Activated naive CD4-positive, alpha-beta T cell treated with anti-CD3 and anti-CD28 coated beads, Interleukin-2, amount 10 ng/mL, durations not matched to agents 7 days and 5 days (primary cell): ENCODE results near the gene RIN3.

Source experiments
- CTCF ChIA-PET: fragments of 350-600 bp; sonication (Branson Sonifier 250); formaldehyde crosslinking; loops from one replicate; lab custom pipeline; 2021; ENCODE audit warnings: antibody characterized with exemption; lab: Charles Lee
- DNase-seq: peaks from one replicate; pipeline ENCODE4 v3.0.0-alpha.2; 2020
- H3K27ac Mint-ChIP-seq: one replicate; pipeline ENCODE4 v1.8.0; 2021; ENCODE audit warnings: mild to moderate bottlenecking, moderate library complexity, mixed read lengths
- H3K27me3 Mint-ChIP-seq: one replicate; pipeline ENCODE4 v1.8.0; 2021; ENCODE audit warnings: mild to moderate bottlenecking, mixed read lengths
- H3K36me3 Mint-ChIP-seq: one replicate; pipeline ENCODE4 v1.8.0; 2021; ENCODE audit warnings: mixed read lengths
- H3K4me1 Mint-ChIP-seq: one replicate; pipeline ENCODE4 v1.8.0; 2021; ENCODE audit warnings: mixed read lengths
- H3K4me3 Mint-ChIP-seq: one replicate; pipeline ENCODE4 v1.8.0; 2021; ENCODE audit warnings: mild to moderate bottlenecking, moderate library complexity, mixed read lengths
- H3K9me3 Mint-ChIP-seq: one replicate; pipeline ENCODE4 v1.8.0; 2021; ENCODE audit warnings: mixed read lengths

Gene RIN3

GRCh38 chr14:92494512-92494911, 19.1 kb upstream of the RIN3 start:
- Mint-ChIP-seq H3K27ac (no peak overlapping the region), H3K9me3 (no peaks in the 10 kb centered on the region), H3K4me3 (no peak overlapping the region), H3K27me3 (peaks cover 51% of the 10 kb centered on the region), H3K36me3 (no peaks in the 10 kb centered on the region), H3K4me1 (no peaks in the 10 kb centered on the region)
- no peak for DNase-seq
- CTCF ChIA-PET = no interaction called here

DNA sequence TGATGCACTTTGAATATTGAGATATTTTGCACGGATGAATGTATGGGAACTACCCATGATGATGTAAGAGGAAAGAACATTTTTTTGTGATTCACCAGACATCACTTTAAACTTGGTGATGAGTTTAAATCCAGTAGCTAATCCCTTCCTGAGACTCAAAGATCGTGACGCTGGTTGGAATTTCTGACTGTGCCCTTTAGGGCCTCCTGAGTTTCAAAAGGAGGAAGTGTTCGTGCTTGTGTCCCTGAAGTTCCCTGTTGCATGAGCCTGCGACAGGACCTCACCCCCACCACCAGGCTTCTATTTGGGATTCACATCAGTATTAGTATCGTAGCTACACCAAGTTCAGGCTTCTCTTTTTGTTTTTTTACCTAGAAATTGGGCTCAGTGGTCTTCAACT, 18.6 kb upstream of the RIN3 start:
- H3K36me3 Mint-ChIP-seq = no peaks in the 10 kb centered on the region
- CTCF ChIA-PET = no interaction called here
- H3K27ac Mint-ChIP-seq = no peak overlapping the region
- peaks cover 52% of the 10 kb centered on the region for H3K27me3 Mint-ChIP-seq
- no peak for DNase-seq
- H3K9me3 Mint-ChIP-seq = no peaks in the 10 kb centered on the region
- H3K4me3 Mint-ChIP-seq = no peak overlapping the region
- H3K4me1 Mint-ChIP-seq = no peaks in the 10 kb centered on the region

DNA sequence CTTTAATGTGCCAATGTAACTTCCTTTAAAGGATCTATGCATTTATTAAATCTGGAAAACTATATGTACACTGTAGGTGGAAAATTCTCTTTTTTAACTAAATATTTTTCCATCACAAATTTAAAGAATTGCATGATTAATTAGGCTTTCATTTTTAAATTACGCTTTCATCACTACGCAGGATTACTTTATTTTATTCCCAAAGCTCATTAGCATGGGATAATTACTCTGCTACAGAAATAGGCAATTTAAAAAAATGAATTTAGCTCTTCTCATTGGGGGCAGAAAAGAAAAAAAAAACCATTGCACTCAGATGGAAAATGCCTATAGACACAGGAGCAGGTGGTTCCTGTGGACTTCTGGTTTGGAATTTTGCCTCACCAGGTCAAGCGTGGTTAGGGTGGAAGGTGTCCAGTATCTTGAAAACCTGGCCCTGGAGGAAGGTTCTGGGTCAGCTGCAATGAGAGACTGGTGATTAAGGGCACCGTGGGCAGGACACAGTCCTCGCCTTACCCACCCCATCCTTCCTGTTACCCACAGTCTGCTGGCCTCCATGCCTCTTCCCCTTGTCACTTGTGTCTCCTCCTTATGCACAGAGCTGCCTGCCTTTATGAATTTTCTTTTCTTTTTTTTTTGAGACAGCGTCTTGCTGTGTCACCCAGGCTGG, 17.3 kb upstream of the RIN3 start:
- CTCF ChIA-PET = no interaction called here
- H3K27ac Mint-ChIP-seq = no peak overlapping the region
- no peak for DNase-seq
- H3K4me1 Mint-ChIP-seq = no peaks in the 10 kb centered on the region
- H3K36me3 Mint-ChIP-seq = no peaks in the 10 kb centered on the region
- peaks cover 60% of the 10 kb centered on the region for H3K27me3 Mint-ChIP-seq
- no peak overlapping the region for H3K4me3 Mint-ChIP-seq
- no peaks in the 10 kb centered on the region for H3K9me3 Mint-ChIP-seq

GRCh38 chr14:92497391-92497790, 16.2 kb upstream of the RIN3 start:
- Mint-ChIP-seq H3K4me3 (no peak overlapping the region), H3K9me3 (no peaks in the 10 kb centered on the region), H3K27ac (no peak overlapping the region), H3K27me3 (peaks cover 62% of the 10 kb centered on the region), H3K4me1 (no peaks in the 10 kb centered on the region), H3K36me3 (no peaks in the 10 kb centered on the region)
- no peak for DNase-seq
- CTCF ChIA-PET = no interaction called here

- CTCF ChIA-PET = no interaction called here
- H3K27ac Mint-ChIP-seq = no peak overlapping the region
Measured at GRCh38 chr14:92499234-92499633, 14.3 kb upstream of the RIN3 start.

GRCh38 chr14:92500491-92500941, 13.1 kb upstream of the RIN3 start:
- Mint-ChIP-seq H3K36me3 (no peaks in the 10 kb centered on the region), H3K4me3 (no peak overlapping the region), H3K9me3 (no peaks in the 10 kb centered on the region), H3K4me1 (no peaks in the 10 kb centered on the region), H3K27me3 (peaks cover 76% of the 10 kb centered on the region), H3K27ac (no peak overlapping the region)
- CTCF ChIA-PET = no interaction called here
- no peak for DNase-seq

More at GRCh38 chr14:92499234-92499633, 14.3 kb upstream of the RIN3 start:
- Mint-ChIP-seq H3K4me1 (no peaks in the 10 kb centered on the region), H3K9me3 (no peaks in the 10 kb centered on the region), H3K36me3 (no peaks in the 10 kb centered on the region), H3K4me3 (no peak overlapping the region), H3K27me3 (peaks cover 69% of the 10 kb centered on the region)
- no peak for DNase-seq

GRCh38 chr14:92501891-92502351, 11.7 kb upstream of the RIN3 start:
- no peaks in the 10 kb centered on the region for H3K9me3 Mint-ChIP-seq
- no peak overlapping the region for H3K27ac Mint-ChIP-seq
- H3K36me3 Mint-ChIP-seq = no peaks in the 10 kb centered on the region
- H3K4me3 Mint-ChIP-seq = no peak overlapping the region
- H3K27me3 Mint-ChIP-seq = peaks cover 77% of the 10 kb centered on the region
- peaks cover 11% of the 10 kb centered on the region for H3K4me1 Mint-ChIP-seq
- DNase-seq = no peak
- CTCF ChIA-PET = no interaction called here

- DNase-seq = no peak
- H3K27me3 Mint-ChIP-seq = peaks cover 75% of the 10 kb centered on the region
- peaks cover 18% of the 10 kb centered on the region for H3K4me1 Mint-ChIP-seq
- H3K4me3 Mint-ChIP-seq = no peak overlapping the region
- H3K36me3 Mint-ChIP-seq = no peaks in the 10 kb centered on the region
- CTCF ChIA-PET = no interaction called here
- no peak overlapping the region for H3K27ac Mint-ChIP-seq
- no peaks in the 10 kb centered on the region for H3K9me3 Mint-ChIP-seq
Measured at GRCh38 chr14:92502541-92503286, 10.9 kb upstream of the RIN3 start.

DNA sequence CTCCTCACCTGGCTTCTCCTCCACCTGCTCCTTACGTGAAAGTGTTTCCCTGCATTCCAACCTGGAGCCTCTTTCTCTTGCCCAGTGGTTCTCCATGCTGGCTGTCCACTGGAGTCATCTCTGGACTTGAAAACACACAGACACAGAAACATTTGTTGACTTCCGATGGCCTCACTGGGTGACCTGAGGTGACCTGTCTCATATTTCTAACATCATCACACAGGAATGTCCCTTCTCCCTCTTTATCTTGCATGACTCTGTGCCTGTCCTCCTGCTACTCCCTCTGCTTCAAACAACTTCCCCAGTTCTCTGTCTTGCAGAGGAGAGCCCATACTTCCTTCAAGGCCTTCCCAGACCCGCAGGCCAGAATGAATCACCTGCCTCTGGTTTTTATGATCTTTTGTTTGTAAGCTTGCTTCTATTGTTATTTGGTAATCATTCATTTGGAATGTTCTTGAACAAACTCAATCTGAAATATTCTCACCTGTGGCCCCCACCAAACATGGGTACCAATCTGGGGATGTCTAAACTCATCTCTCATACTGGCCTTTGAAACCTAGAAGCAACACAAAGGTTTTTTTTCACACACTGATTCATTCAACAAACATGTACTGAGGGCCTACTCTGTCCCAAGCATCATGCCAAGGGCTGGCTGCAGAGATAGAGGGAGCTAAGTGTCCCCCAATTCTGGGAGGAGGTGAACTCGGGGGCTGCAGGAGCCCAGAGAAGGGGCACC, 9.7 kb upstream of the RIN3 start:
- Mint-ChIP-seq H3K27me3 (peaks cover 74% of the 10 kb centered on the region), H3K4me1 (peaks cover 18% of the 10 kb centered on the region), H3K27ac (no peak overlapping the region), H3K4me3 (no peak overlapping the region), H3K36me3 (no peaks in the 10 kb centered on the region), H3K9me3 (no peaks in the 10 kb centered on the region)
- no peak for DNase-seq
- CTCF ChIA-PET = no interaction called here

- CTCF ChIA-PET = no interaction called here
- Mint-ChIP-seq H3K36me3 (no peaks in the 10 kb centered on the region), H3K27me3 (peaks cover 77% of the 10 kb centered on the region), H3K9me3 (no peaks in the 10 kb centered on the region), H3K4me1 (peaks cover 18% of the 10 kb centered on the region), H3K4me3 (no peak overlapping the region), H3K27ac (no peak overlapping the region)
- DNase-seq = no peak
Measured at GRCh38 chr14:92505826-92506225, 7.8 kb upstream of the RIN3 start.

- Mint-ChIP-seq H3K4me3 (no peak overlapping the region), H3K4me1 (peaks cover 18% of the 10 kb centered on the region), H3K27me3 (peaks cover 80% of the 10 kb centered on the region), H3K27ac (no peak overlapping the region), H3K9me3 (no peaks in the 10 kb centered on the region), H3K36me3 (no peaks in the 10 kb centered on the region)
- CTCF ChIA-PET = no interaction called here
- DNase-seq = no peak
Measured at GRCh38 chr14:92506231-92506630, 7.3 kb upstream of the RIN3 start.

- no peaks in the 10 kb centered on the region for H3K36me3 Mint-ChIP-seq
- H3K9me3 Mint-ChIP-seq = no peaks in the 10 kb centered on the region
- H3K27me3 Mint-ChIP-seq = peaks cover 80% of the 10 kb centered on the region
- no peak overlapping the region for H3K27ac Mint-ChIP-seq
- peaks cover 19% of the 10 kb centered on the region for H3K4me1 Mint-ChIP-seq
- no peak overlapping the region for H3K4me3 Mint-ChIP-seq
- CTCF ChIA-PET = no interaction called here
- DNase-seq = peak; percentile 36
Measured at GRCh38 chr14:92507174-92507768, 6.3 kb upstream of the RIN3 start.

DNA sequence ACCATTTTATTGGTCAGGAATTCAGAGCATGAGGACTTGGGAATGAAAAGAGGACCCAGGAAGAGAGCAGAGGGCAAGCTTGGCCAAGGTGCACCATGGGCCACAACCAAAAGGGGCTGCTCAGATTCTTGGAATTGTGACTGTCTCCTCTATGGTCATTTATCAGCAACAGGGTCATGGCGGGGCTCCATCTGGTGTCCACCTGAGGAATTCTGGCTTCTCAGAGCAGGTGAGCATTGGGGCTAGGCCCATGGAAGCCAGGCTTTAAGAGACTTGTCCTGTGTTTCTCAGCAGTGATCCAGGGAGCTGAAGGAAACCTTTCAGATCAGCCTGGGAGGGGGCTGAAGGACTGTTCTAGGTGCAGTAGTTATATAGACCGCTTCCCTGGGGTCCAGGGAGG, 2.6 kb upstream of the RIN3 start:
- no peak overlapping the region for H3K27ac Mint-ChIP-seq
- CTCF ChIA-PET = no interaction called here
- DNase-seq = no peak
- no peaks in the 10 kb centered on the region for H3K9me3 Mint-ChIP-seq
- peaks cover 22% of the 10 kb centered on the region for H3K4me1 Mint-ChIP-seq
- peaks cover 76% of the 10 kb centered on the region for H3K27me3 Mint-ChIP-seq
- no peaks in the 10 kb centered on the region for H3K36me3 Mint-ChIP-seq
- no peak overlapping the region for H3K4me3 Mint-ChIP-seq

GRCh38 chr14:92511453-92512238, 1.9 kb upstream of the RIN3 start:
- CTCF ChIA-PET = no interaction called here
- Mint-ChIP-seq H3K9me3 (no peaks in the 10 kb centered on the region), H3K27me3 (peaks cover 79% of the 10 kb centered on the region), H3K4me1 (peaks cover 17% of the 10 kb centered on the region), H3K4me3 (no peak overlapping the region), H3K27ac (no peak overlapping the region), H3K36me3 (no peaks in the 10 kb centered on the region)
- no peak for DNase-seq
